HG03103 (cell line): Measurements from ENCODE around the gene SDF4.
"Not testable (repeated sequence)": the region's sequence is repeated elsewhere in the genome, so short reads cannot be mapped to it uniquely, and the experiment has no call there.

ENCODE experiments used
- ATAC-seq: cut with Tn5 transposase; IDR thresholded peaks from one replicate; pipeline ENCODE4 v1.9.1; 2021; ENCODE audit warnings: low read depth; ENCODE audit not compliant: unreplicated experiment

The SDF4 gene

DNA sequence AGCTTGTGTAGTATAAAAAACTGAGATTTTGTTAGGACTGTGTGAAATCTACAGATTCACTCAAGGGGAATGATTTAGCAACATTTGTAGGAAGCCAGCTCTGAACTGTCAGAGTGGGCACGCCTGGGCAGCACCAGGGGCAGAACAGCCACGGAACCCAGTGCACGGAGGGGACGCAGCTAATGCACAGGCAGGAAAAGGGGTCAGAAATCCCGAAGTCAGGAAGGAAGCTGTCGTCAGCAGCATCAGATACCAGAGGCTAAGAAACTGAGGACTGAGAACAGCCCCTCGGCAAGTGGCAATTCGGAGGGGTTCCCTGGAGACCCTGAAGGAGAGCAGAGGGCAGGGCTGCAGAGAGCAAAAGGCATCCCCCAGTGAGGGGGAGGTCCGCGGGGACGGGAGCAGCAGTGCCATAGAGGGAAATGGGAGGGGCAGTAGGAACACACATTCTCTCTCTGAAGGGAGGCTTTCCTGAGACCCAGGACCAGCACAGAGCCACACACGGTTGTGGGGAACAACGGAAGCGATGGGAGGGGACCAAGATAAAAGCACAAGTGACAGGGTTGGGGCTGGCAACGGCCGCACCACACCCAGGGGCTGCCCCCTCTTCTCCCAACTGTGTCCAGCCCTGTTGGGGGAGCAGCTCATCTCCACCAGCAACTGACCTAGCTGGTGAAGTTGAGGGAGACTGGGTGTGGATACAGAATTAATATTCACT lies 29.2 kb upstream of the SDF4 start:
- no peak for ATAC-seq

GRCh38 chr1:1259951-1260600 lies 28.3 kb upstream of the SDF4 start:
- no peak for ATAC-seq

DNA sequence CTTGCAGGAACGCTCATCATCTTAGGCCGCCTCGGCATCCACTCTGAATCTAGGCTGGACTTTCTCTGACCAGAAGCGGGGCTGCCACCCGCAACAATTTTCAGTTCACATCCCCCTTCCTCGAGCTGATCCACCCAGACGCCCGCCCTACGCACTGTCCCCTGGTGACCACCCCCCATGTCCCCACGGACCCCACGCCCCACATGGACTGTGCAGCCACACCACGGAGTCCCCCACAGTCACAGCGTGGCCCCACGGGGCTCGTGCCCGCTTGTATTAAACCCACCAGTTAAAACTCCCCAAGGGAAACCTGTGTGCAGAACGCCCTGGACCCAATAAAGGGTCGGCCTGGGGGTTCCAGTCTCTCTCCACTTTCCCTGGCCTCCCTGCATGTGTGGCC lies 27.7 kb upstream of the SDF4 start:
- ATAC-seq = no peak

GRCh38 chr1:1259119-1259488 lies 27.3 kb upstream of the SDF4 start:
- ATAC-seq = no peak

GRCh38 chr1:1256956-1257871 lies 25.4 kb upstream of the SDF4 start:
- no peak for ATAC-seq

DNA sequence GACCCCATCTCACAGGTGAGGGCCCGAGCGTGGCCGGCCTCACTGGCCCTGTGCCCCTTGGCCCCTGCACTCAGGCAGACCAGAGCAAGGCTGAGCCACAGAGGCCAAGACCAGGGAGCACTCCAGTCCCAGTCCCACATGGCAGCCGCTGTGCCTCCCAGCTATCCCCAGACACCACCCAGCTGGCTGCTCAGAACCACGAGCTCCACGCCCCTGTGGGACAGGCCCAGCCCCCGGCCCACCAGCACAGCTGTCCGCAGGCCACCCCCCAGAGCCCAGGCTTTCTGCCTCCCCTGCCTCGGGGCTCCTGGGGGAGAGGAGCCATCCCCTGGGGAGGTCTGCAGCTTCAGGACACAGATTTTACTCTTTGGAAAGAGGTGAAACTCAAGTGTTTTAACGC lies 23.8 kb upstream of the SDF4 start:
- no peak for ATAC-seq

DNA sequence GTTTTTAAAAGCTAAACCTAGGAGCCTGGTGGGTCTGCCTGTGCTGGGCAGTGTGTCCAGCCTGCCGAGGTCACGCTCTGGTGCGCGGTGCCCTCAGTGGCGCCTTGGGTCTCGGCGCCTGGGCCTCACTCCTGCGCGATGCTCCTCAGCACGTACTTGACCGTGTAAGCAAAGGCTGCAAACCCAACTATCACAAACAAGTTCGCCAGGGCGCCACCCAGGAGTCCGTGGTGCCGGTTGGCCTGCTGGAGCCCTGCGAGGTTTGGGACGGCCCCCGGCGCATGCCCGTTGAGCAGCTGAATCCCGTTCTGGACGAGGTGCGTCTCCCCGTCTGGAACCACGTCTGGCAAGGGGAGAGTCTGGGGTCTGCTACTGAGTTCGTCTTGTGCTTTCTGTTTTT lies 23.3 kb upstream of the SDF4 start:
- ATAC-seq = no peak

- ATAC-seq = no peak
Measured at GRCh38 chr1:1254667-1254998, 22.8 kb upstream of the SDF4 start.

GRCh38 chr1:1253972-1254666 lies 22.3 kb upstream of the SDF4 start:
- no peak for ATAC-seq

GRCh38 chr1:1253314-1253713 lies 21.5 kb upstream of the SDF4 start:
- ATAC-seq = no peak

DNA sequence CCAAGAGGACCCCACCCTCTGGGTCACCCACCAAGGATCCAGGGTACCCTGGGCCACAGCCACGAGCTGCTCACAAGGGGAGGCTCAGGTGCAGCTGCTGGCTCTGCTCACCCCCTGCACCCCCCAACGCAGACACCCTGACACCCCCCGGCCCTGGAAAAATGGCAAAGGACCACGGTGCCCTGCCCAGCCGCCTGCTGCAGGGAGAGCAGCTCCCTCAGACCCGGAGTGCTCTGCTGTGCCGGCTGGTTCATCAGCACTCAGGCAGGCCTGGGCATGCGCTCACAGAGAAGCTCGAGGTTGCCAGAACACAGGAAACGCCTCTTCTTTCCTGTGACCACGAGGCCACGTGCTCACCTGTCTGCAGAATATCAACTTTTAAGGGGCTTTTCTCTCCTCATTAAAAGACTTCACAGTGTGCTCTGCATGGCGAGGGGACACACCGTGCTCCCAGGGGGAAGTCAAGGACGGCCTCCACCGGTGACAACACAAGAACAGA lies 19.0 kb upstream of the SDF4 start:
- no peak for ATAC-seq

DNA sequence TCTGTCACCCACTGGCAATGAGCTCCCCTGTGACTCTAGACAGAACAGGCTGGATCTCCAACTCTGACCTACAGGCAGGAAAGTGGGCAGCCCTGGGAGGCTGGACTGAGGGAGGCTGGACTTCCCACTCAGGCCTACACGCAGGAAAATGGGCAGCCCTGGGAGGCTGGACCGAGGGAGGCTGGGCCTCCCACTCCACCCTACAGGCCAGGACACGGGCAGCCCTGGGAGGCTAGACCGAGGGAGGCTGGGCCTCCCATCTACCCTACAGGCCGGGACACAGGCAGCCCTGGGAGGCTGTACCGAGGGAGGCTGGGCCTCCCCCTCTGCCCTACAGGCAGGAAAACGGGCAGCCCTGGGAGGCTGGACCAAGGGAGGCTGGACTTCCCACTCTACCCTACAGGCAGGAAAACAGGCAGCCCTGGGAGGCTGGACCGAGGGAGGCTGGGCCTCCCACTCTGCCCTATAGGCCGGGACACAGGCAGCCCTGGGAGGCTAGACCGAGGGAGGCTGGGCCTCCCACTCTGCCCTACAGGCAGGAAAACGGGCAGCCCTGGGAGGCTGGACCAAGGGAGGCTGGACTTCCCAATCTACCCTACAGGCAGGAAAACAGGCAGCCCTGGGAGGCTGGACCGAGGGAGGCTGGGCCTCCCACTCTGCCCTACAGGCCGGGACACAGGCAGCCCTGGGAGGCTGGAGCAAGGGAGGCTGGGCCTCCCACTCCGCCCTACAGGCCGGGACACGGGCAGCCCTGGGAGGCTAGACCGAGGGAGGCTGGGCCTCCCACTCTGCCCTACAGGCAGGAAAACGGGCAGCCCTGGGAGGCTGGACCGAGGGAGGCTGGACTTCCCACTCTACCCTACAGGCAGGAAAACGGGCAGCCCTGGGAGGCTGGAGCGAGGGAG lies 16.5 kb upstream of the SDF4 start:
- not testable (repeated sequence) for ATAC-seq

DNA sequence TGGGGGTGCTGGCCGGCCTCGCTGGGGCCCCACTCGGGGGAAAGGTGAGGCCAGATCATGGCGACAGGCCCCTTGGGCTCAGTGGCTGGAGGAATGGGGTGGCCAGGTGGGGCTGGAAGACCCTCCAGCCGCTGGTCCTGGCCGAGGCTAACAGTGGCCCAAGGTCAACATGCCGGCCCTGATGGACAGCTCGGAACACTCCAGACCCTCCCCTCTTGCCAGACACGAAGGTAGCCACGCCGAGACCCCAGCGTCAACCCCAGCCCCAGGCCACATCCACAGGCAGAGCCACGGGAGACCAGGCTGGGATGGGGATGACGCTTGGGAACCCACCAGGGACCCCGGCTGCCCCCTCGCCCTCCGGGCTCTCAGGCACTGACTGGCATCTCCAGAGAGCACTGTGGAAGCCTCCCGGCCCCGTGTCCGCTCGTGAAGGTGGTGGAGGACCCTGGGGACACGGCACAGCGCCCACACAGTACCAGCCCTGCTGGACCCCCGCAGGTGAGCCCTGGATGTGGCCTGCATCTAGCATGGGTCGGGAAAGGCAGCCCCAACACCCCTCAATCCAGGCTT lies 15.6 kb upstream of the SDF4 start:
- no peak for ATAC-seq

GRCh38 chr1:1246577-1247340 lies 15.0 kb upstream of the SDF4 start, which contains the start of gene C1QTNF12:
C1QTNF12 (minus strand) TSS chr1:1246722; CDS start chr1:1246690, 32 bp downstream.
- ATAC-seq = no peak

DNA sequence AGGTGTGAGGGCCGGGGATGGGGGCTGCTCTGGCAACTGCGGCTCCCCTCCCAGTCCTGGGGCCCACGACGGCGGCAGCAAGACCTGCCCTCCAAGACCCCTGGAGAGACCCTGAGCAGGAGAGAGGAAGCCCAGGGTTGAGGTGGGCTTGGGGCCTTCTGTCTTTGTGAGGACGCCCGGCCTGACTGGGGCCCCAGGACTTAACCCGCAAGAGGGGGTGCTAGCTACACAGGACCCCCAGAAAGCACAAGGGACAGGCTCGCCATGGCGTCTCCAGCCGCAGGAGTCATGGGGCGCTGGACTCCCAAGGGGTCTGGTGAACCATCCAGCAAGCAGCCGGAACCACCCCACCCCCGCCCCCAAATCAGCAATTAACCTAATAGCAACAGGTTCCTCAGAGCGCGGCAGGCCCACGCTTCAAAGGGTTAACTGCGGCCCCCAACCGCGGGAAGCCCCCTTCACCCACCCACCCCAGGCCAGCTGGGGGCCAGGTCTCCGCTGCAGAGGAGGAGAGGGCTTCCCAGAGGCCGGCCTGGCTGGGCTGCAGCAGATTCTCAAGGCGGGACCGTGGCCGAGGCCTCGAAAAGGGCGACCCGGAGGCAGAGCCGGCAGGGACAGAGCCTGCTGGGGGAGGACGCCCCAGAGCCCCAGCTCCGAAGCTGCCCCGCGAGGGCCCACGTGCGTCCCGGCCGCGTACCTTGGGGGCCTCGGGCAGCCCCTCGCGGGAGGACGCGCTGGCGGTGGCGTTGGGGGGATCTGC lies 14.2 kb upstream of the SDF4 start:
- ATAC-seq = no peak

DNA sequence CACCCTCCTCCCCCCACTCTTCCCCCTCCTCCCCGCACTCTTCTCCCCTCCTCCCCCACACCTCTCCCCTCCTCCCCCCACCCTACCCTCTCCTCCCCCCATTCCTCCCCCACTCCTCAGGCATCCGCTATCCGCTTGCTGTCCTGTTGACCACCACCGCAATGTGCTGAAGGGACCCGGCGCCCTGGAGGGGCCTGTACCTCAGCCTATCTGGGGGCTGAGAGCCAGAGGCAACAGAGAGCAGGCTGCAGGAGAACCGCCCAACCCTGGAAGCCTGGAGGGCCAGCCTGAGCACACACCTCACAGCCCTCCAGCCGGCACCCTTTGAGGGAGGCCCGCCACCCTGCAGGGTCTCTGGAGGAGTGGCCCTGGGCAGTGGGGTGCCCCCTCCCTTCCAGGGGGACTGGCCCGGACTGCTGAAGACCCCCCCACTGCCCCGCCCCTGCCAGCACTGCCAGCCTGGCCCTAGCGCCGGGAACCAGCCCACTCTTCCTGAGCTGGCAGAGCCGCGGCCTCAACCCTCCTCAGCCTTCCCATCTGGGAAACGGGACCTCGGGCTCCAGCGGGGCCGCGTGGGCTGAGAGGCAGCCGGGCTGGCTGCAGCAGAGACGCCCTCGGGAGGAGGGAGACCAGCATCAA lies 13.5 kb upstream of the SDF4 start:
- no peak for ATAC-seq

- no peak for ATAC-seq
Measured at GRCh38 chr1:1244192-1244811, 12.5 kb upstream of the SDF4 start.
